Measurements from ENCODE around the gene SLC12A9. TPM values are rescaled to one million over a fixed set of nuclear protein-coding genes. Genes with fewer than 3 reads are reported as not detected.

SLC12A9 gene
- total RNA-seq, 1 donor, result 22.6 TPM

DNA sequence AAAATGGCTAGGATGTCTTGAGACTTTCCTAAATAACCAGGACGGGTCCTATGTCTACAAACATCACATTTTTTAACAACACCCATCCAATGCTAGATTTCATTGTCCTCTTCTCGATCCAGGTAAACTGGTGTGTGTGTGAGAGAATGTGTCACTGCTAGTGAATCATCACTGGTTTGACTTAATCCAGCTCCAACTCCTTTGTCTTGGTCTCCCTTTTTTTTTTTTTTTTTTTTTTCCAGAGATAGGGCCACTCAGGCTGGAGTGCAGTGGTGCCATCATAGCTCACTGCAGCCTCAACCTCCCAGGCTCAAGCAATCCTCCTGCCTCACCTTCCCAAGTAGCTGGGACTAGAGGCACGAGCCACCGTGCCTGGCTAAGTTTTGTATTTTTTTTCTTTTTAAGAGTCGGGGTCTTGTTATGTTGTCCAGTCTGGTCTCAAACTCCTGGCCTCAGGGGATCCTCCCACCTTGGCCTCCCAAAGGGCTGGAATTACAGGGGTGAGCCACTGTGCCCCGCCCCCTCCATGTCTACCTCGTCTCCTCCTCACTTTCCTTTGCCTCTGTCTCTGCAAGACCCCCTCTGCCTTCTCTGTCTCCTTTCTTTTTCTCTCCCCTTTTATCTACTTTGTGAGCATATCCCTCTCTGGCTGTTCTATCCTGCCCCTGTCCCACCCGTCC lies 39.2 kb downstream of the SLC12A9 start:
- Histone ChIP-seq H3K4me1 (ENCODE audit: insufficient read depth, low read length) (peaks cover 60% of the 10 kb centered on the region), H3K9me3 (ENCODE audit: low read depth, low read length) (no peaks in the 10 kb centered on the region), H3K27me3 (ENCODE audit: insufficient read depth, low read length) (peaks cover 50% of the 10 kb centered on the region), H3K4me3 (ENCODE audit: low read length) (no peak overlapping the region)

DNA sequence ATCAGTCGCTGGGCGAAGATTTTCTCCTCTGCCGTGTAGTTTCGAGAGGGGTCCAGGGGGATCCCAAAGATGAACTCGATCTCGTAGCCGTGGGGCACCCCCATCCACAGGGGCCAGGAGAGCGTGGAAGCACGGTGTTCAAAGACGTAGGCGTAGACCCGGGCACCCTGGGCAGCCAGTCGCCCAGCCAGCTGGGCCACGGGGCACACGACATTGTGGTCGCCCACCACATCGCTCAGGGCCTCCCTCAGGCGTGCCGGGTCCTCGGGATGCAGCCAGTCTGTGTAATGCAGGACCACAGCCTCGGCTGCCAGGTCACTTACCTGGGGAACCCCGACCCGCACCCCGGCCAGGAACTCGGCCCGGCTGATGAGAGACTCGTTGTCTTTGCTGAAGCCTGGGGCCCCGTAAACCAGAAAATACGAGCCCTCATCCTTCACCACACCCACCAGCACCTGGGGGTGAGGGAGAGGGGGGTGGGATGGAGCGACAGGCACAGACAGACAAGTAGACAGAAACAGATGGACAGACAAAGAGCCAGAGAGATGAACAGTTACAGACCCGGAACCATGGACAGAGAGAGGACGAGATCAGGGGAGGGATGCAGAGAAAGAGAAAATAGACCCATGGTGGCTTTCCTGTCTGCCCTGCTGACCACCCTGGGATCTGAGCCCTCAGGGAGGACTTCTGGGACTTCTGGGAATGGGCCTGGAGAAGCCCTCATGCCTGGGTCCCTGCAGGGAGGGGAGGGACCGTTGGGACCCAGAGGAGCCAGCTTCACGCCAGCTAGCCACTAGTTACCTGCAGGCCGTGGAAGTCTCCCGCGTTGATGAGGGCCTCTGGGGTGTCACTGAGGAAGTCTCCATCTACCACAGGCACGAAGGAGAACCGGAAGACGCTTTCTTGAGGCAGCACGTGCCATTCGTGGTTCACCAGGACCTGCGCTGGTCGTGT lies 40.1 kb downstream of the SLC12A9 start:
- H3K4me3 ChIP-seq (ENCODE audit: low read length), result no peak overlapping the region
- no peaks in the 10 kb centered on the region for H3K9me3 ChIP-seq (ENCODE audit: low read depth, low read length)
- H3K4me1 ChIP-seq (ENCODE audit: insufficient read depth, low read length), result peaks cover 55% of the 10 kb centered on the region
- H3K27me3 ChIP-seq (ENCODE audit: insufficient read depth, low read length), result peaks cover 55% of the 10 kb centered on the region

DNA sequence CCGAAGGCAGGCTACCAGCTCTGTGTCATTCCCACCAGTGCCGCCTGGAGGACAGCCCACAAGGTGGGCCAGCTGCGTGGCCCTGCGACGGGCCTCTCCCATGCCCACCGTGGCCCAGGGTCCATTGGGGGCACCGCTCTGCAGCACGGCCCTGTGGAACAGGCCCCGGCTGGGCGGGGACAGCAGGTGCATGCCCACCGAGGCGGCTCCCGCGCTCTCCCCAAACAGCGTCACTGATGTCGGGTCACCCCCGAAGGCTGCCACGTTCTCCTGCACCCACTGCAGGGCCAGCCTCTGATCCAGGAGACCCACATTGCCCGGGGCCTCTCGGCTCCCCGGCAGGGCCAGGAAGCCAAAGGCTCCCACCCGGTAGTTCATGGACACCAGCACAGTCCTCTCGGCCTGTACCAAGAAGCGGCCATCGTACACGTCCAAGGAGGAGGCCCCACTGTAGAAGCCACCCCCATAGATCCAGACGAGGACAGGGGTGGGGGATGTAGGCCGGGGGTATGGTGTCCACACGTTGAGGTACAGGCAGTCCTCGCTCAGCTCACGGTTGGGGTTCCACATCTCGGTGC lies 40.9 kb downstream of the SLC12A9 start:
- no peaks in the 10 kb centered on the region for H3K9me3 ChIP-seq (ENCODE audit: low read depth, low read length)
- no peak overlapping the region for H3K4me3 ChIP-seq (ENCODE audit: low read length)
- peaks cover 59% of the 10 kb centered on the region for H3K27me3 ChIP-seq (ENCODE audit: insufficient read depth, low read length)
- peaks cover 47% of the 10 kb centered on the region for H3K4me1 ChIP-seq (ENCODE audit: insufficient read depth, low read length)

DNA sequence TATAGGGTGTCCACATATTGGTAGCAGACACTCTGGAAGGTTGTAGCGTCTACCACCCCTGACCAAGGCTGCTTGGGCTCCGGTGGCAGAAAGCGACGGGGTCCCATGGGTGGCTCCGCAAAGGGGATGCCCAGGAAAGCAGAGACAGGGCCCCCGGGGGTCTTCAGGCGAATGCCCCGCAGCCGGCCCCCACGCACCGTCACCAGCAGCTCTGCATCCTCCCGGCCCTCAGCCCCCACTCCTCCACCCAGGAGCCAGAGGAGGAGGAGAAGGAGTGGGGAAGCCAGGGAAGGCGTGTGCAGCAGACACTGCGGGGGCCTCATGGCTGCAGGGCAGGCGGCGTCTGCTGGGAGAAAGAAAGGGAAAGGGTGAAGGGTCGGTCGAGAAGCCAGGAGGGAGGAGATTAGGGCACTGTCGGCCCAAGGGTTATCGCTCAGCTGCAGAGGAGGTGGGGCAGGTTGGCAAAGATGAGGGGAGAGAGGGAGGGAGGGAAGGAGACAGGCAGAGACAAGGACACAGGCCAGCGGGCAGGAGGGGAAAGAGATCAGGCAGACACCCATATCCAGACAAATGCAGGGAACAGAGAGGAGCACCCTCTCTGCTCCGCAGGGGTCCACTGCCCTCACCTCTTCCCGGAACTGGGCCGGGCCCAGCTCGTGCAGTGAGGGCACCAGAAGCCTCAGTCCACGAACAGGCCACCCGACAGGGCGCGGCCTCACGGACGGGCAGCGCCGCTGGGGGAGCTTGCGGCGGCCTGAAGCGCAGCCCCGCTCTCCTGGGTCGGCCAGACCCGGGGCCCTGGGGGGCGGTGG lies 41.6 kb downstream of the SLC12A9 start:
- H3K4me1 ChIP-seq (ENCODE audit: insufficient read depth, low read length), result peaks cover 40% of the 10 kb centered on the region
- no peak overlapping the region for H3K4me3 ChIP-seq (ENCODE audit: low read length)
- H3K27me3 ChIP-seq (ENCODE audit: insufficient read depth, low read length), result peaks cover 59% of the 10 kb centered on the region
- no peaks in the 10 kb centered on the region for H3K9me3 ChIP-seq (ENCODE audit: low read depth, low read length)

DNA sequence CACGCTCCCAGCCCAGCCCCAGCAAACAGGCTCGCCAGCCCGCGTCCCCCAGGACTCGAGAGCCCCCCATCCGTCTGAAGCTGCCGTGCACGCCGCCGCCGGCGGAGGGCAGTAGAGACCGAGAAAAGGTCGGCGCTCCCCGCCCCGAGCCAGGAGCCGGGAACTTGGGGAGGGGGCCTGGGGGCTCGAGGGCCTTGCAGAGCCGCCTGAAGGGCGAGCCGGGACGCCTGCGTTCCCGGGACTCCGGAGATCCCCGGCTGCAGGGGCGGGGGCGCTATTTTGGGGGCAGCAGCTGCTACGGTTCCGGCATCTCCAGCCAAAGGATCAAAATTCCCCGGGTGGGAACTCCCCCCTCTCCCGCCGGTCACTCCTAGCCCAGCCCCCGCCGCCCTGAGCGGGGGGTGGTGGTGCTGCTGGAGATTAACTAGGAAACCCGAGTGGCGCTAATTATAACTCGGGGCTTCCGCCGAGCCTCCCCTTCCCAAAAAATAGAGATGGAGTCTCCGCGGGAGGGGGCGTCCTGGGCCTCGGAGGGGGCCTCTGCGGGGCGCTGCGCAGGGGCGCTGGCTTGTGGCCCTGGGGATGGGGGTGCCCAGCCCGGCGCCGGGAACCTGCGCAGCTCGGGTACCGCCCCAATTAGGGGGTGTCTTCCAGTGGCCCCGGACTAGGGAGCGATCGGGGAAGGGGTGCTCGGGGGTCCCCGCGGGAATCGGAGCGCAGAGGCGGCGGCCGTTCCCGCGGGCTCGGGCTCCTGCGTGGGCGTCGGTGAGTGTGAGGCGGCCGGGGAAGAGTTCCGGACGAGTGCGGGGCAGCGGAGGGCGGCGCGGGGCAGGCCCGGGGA lies 42.6 kb downstream of the SLC12A9 start:
- peaks cover 34% of the 10 kb centered on the region for H3K4me1 ChIP-seq (ENCODE audit: insufficient read depth, low read length)
- H3K9me3 ChIP-seq (ENCODE audit: low read depth, low read length), result no peaks in the 10 kb centered on the region
- H3K27me3 ChIP-seq (ENCODE audit: insufficient read depth, low read length), result peaks cover 59% of the 10 kb centered on the region
- peak overlapping the region; percentile 12 for H3K4me3 ChIP-seq (ENCODE audit: low read length)

DNA sequence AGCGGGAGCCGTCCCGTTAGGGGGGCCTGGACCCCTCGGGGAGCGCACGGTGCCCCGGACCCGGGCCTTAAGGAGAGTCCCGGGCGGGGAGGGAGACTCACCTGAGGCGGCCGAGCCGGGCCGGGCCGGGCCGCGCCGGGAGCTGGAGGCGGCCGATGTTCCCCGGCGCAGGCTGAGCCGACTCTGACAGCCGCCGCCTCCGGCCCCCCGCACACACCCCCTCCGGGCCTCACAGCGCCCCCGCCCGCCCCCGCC lies 43.1 kb downstream of the SLC12A9 start, which contains the start of gene ACHE:
Gene ACHE (minus strand): TSS at position 188 of the 255 bp plus-strand sequence. CDS start 1,656 bp downstream, outside the sequence.
- H3K4me3 ChIP-seq (ENCODE audit: low read length), result peak within 1 kb of the TSS; percentile 12
- H3K9me3 ChIP-seq (ENCODE audit: low read depth, low read length), result no peaks in the 10 kb centered on the region
- peaks cover 29% of the 10 kb centered on the region for H3K4me1 ChIP-seq (ENCODE audit: insufficient read depth, low read length)
- peaks cover 58% of the 10 kb centered on the region for H3K27me3 ChIP-seq (ENCODE audit: insufficient read depth, low read length)

DNA sequence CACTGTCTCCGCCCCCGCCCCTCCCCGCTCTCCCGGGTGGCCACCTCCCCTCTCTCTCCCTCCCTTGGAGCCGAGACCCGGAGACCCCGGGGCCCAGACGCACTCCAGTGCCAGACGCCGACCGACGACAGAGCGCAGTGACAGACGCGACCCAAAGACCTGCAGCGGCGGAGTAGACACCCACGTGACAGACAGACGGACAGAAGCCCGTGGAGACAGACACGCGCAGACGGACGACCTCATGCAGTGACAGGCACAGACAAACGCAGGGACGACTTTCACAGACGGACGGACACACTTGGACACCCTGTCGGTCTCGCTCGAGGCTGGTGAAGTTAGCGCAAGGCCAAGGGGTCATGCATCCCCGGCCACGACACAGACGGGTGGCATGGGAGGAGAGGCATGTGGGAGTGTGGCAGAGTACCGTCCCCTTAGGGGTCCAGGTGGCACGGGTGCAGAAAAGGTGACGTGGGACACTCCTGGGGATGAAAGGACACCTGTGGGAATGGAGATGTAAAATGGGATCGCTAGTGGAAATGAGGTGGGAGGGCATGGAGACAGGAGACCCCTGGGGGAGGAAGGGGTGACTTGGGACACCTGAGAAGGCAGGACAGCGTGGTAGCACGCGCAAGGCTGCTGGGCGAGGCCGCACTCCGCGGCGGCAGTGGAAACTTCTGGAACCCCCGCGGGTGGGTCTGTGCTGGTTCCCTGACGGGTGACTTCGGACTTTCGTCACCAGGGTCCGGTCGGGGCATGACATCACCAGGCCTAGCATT lies 43.6 kb downstream of the SLC12A9 start:
- no peak overlapping the region for H3K4me3 ChIP-seq (ENCODE audit: low read length)
- no peaks in the 10 kb centered on the region for H3K9me3 ChIP-seq (ENCODE audit: low read depth, low read length)
- H3K4me1 ChIP-seq (ENCODE audit: insufficient read depth, low read length), result peaks cover 24% of the 10 kb centered on the region
- peaks cover 52% of the 10 kb centered on the region for H3K27me3 ChIP-seq (ENCODE audit: insufficient read depth, low read length)

DNA sequence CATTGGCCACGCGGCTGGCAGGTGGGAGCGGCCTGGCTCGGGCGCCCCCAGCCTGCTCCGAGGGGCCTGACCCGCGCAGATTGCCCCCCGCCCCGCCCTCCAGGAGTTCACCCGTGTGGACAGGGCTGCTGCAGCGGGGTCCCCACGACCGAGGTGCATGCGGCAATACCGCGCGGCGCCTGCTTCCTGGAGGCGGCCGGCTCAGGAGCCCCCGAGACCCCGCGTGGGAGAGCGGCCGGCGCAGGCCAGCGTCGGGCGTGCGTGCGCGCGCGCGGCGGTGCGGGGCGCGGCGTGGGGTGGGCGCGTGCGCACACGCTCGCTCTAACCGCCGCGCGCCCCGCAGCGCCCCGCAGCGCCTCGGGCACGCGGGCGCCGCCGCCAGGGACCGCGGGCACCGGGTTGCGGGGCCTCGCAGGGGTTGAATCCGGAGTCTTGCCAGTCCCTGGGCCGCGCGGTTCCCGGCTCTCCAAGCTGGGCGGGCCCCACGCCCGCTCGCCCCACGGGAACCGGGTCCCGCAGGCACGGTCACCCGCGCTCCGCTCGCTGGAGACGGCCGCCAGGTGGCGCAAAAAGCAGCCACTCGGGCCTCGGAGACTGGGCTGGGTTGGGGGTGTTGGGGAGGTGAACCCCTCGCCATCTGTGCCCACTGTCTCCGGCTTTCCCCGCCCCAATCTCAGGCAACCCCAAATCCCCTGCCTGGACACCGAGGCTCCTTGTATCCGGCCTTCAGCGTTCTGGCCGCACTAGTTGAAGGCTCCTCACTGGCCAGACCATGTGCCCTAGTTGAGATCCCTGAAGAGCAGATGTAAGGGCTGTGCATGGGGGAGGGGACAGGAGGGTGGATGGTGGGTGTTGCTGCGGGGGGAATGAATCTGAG lies 44.5 kb downstream of the SLC12A9 start:
- Histone ChIP-seq H3K9me3 (ENCODE audit: low read depth, low read length) (no peaks in the 10 kb centered on the region), H3K4me1 (ENCODE audit: insufficient read depth, low read length) (peaks cover 22% of the 10 kb centered on the region), H3K27me3 (ENCODE audit: insufficient read depth, low read length) (peaks cover 44% of the 10 kb centered on the region), H3K4me3 (ENCODE audit: low read length) (no peak overlapping the region)

DNA sequence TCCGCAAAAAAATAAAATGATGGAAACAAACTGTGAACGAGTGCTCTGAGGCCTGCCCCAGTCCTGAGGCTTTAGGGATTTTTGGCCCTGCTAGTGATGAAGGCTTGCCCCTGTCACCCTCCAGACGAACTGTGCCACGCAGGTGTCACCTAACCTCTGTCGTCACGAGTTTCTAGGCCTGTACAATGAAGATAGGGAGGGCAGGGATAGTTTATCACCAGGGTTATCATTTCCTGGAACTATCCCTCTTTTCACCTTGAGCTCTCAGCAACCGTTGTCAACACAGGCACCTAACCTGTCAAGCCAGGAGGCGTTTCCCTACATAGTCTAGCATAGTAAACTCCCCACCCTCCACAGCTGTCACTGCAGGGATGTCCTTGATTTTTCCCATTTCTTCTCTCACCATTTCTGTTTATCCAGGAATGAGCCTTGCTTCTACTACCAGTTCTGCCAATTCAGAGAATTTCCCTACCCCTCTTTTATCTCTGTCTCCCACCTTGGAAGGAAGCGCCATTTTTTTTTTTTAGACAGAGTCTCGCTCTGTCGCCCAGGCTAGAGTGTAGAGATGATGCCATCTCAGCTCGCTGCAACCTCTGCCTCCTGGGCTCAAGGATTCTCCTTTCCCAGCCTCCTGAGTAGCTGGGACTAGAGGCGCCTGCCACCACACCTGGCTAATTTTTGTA lies 45.4 kb downstream of the SLC12A9 start:
- Histone ChIP-seq H3K9me3 (ENCODE audit: low read depth, low read length) (no peaks in the 10 kb centered on the region), H3K27me3 (ENCODE audit: insufficient read depth, low read length) (peaks cover 35% of the 10 kb centered on the region), H3K4me1 (ENCODE audit: insufficient read depth, low read length) (peaks cover 22% of the 10 kb centered on the region), H3K4me3 (ENCODE audit: low read length) (no peak overlapping the region)

DNA sequence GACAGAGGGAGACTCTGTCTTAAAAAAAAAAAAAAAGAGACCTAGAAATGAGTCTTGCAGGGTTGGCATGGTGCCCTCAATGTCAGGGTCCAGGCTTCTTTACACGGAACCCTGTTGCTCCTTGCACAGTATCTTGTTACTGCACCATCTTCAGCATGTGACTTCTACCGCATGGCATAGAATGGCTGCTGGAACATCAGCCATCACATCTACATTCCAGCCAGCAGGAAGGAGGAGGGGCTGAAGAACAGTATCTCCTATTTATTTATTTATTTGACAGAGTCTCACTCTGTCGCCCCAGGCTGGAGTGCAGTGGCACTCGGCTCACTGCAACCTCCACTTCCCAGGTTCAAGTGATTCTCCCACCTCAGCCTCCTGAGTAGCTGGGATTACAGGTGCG lies 46.9 kb downstream of the SLC12A9 start:
- Histone ChIP-seq H3K27me3 (ENCODE audit: insufficient read depth, low read length) (peaks cover 24% of the 10 kb centered on the region), H3K4me3 (ENCODE audit: low read length) (no peak overlapping the region), H3K9me3 (ENCODE audit: low read depth, low read length) (no peaks in the 10 kb centered on the region), H3K4me1 (ENCODE audit: insufficient read depth, low read length) (peaks cover 22% of the 10 kb centered on the region)

DNA sequence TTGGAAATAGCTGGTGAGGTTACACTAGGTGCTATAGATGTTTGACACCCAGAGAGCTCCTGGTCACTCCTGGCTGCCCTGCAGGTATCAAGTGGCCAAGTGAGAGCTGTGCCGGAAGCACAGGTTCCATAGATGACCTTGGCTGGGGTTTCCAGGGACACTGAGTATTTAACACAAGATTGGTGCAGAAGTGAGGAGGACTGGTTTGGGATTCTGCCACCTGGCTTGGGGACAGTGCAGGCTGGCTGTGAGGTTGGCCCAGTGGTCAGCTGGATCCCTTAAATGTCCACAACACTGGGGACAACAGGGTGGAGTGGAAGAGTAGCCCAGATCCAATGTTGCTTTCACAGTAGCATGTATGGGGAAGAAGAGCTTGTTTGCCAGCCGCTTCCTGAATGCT lies 48.5 kb downstream of the SLC12A9 start:
- no peaks in the 10 kb centered on the region for H3K9me3 ChIP-seq (ENCODE audit: low read depth, low read length)
- H3K4me3 ChIP-seq (ENCODE audit: low read length), result no peak overlapping the region
- H3K4me1 ChIP-seq (ENCODE audit: insufficient read depth, low read length), result peaks cover 12% of the 10 kb centered on the region
- peaks cover 15% of the 10 kb centered on the region for H3K27me3 ChIP-seq (ENCODE audit: insufficient read depth, low read length)

DNA sequence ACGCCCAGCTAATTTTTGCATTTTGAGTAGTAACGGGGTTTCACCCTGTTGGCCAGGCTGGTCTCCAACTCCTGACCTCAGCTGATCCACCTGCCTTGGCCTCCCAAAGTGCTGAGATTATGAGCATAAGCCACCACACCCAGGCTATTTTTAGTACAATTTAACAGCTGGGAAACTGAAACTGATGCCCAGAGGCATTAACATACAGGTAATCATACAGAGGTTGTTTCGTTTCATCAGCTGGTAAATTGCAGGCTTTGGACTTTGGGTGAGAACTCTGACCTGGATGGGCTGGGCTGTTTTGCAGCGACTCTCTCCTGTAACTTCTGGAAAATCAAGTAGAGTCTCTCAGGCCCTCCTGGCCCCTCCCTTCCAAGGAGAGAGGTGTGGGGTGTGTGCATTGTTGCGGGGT lies 49.4 kb downstream of the SLC12A9 start:
- Histone ChIP-seq H3K4me3 (ENCODE audit: low read length) (no peak overlapping the region), H3K9me3 (ENCODE audit: low read depth, low read length) (no peaks in the 10 kb centered on the region), H3K27me3 (ENCODE audit: insufficient read depth, low read length) (peaks cover 9% of the 10 kb centered on the region), H3K4me1 (ENCODE audit: insufficient read depth, low read length) (peaks cover 4% of the 10 kb centered on the region)

All from mononuclear cell (primary cell).